ENCODE results near the gene IL10. TPM values are rescaled to one million over a fixed set of nuclear protein-coding genes. Genes with fewer than 3 reads are reported as not detected.
"Not testable (repeated sequence)": the region's sequence is repeated elsewhere in the genome, so short reads cannot be mapped to it uniquely, and the experiment has no call there.

Gene IL10
- total RNA-seq, 1 donor from 2014 or later = not detected

GRCh38 chr1:206765771-206766170 lies 6.5 kb downstream of the IL10 start:
- not testable (repeated sequence) for DNase-seq (ENCODE audit: low read depth)

GRCh38 chr1:206762741-206763364 lies 9.4 kb downstream of the IL10 start:
- DNase-seq (ENCODE audit: low read depth) = not testable (repeated sequence)

GRCh38 chr1:206761159-206761768 lies 11.0 kb downstream of the IL10 start:
- DNase-seq (ENCODE audit: low read depth) = no peak

- DNase-seq (ENCODE audit: low read depth) = no peak
Observed at GRCh38 chr1:206760590-206760989, 11.7 kb downstream of the IL10 start.

GRCh38 chr1:206757524-206758266 lies 14.6 kb downstream of the IL10 start:
- DNase-seq (ENCODE audit: low read depth) = no peak

- no peak for DNase-seq (ENCODE audit: low read depth)
Observed at GRCh38 chr1:206754011-206754410, 18.3 kb downstream of the IL10 start.

GRCh38 chr1:206753141-206753540 lies 19.2 kb downstream of the IL10 start:
- no peak for DNase-seq (ENCODE audit: low read depth)

GRCh38 chr1:206752481-206752880 lies 19.8 kb downstream of the IL10 start:
- no peak for DNase-seq (ENCODE audit: low read depth)

GRCh38 chr1:206751891-206752290 lies 20.4 kb downstream of the IL10 start:
- no peak for DNase-seq (ENCODE audit: low read depth)

- peak; percentile 54 for DNase-seq (ENCODE audit: low read depth)
Observed at GRCh38 chr1:206748348-206749030, 23.8 kb downstream of the IL10 start.

GRCh38 chr1:206745301-206745700 lies 27.0 kb downstream of the IL10 start:
- no peak for DNase-seq (ENCODE audit: low read depth)

GRCh38 chr1:206744683-206745082 lies 27.6 kb downstream of the IL10 start:
- DNase-seq (ENCODE audit: low read depth) = no peak

GRCh38 chr1:206742719-206743383 lies 29.4 kb downstream of the IL10 start:
- no peak for DNase-seq (ENCODE audit: low read depth)

GRCh38 chr1:206741142-206741701 lies 31.1 kb downstream of the IL10 start:
- no peak for DNase-seq (ENCODE audit: low read depth)

GRCh38 chr1:206739411-206740076 lies 32.8 kb downstream of the IL10 start:
- DNase-seq (ENCODE audit: low read depth) = peak; percentile 52

- peak; percentile 52 for DNase-seq (ENCODE audit: low read depth)
Observed at GRCh38 chr1:206738370-206739366, 33.6 kb downstream of the IL10 start.

- no peak for DNase-seq (ENCODE audit: low read depth)
Observed at GRCh38 chr1:206737729-206738201, 34.5 kb downstream of the IL10 start.

GRCh38 chr1:206736878-206737728 lies 35.2 kb downstream of the IL10 start:
- DNase-seq (ENCODE audit: low read depth) = no peak
